ENCODE results near the gene KDM2B. TPM values are rescaled to one million over a fixed set of nuclear protein-coding genes. Genes with fewer than 3 reads are reported as not detected.

Gene KDM2B
- total and polyA plus RNA-seq, 2 donors (not counting 3 experiments of a cell fraction or from before 2014, with no cell fraction given): 26.8 to 37.3 TPM

DNA sequence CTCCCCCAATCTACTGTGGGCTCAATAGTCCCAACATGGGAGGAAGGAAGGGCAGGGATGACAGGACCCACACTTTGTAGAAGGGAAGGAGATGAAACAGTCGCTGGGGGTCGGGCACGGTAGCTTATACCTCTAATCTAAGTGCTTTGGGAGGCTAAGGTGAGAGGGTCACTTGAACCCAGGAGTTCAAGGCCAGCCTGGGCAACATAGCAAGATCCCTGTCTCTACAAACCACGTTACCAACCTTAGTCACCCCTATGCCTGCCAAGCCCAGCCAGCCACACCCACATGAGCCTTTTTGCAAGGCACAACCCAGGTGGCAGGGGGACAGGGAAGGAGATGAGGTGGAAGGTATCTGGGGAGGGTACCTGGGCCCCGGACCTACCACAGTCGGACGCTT, 31.7 kb downstream of the KDM2B start:
- CTCF ChIA-PET: interaction anchor here (13.1 kb wide), 1 partner anchor 120 kb away, joined by 671 read pairs; the partner anchor contains the start of gene MORN3
- H4K20me1 ChIP-seq (replicated peaks; ENCODE audit: control insufficient read depth, extremely low read depth, insufficient read depth, low read length): no peaks in the 10 kb centered on the region
- BruUV-seq (replicated peaks): no TSS peak
- no peaks in the 10 kb centered on the region for H3K9me3 ChIP-seq (replicated peaks; ENCODE audit: control insufficient read depth, insufficient read depth, low read length)
- no peak overlapping the region for H3K4me2 ChIP-seq (ENCODE audit: insufficient read depth, low read length)
- no peak overlapping the region for H3K27ac ChIP-seq (ENCODE audit: insufficient read depth, low read depth, low read length)
- no peaks in the 10 kb centered on the region for H3K4me1 ChIP-seq (ENCODE audit: control insufficient read depth, extremely low read depth, insufficient read depth, low read length)
- no peak for TF ChIP-seq GATA2 (IDR thresholded peaks at IDR 0.05; ENCODE audit: insufficient read depth, insufficient read length, low read depth, low read length)
- no peak for TF ChIP-seq EZH2 (IDR thresholded peaks at IDR 0.05; ENCODE audit: borderline replicate concordance, low read depth, low read length, severe bottlenecking)
- TF ChIP-seq, protein P1, sequence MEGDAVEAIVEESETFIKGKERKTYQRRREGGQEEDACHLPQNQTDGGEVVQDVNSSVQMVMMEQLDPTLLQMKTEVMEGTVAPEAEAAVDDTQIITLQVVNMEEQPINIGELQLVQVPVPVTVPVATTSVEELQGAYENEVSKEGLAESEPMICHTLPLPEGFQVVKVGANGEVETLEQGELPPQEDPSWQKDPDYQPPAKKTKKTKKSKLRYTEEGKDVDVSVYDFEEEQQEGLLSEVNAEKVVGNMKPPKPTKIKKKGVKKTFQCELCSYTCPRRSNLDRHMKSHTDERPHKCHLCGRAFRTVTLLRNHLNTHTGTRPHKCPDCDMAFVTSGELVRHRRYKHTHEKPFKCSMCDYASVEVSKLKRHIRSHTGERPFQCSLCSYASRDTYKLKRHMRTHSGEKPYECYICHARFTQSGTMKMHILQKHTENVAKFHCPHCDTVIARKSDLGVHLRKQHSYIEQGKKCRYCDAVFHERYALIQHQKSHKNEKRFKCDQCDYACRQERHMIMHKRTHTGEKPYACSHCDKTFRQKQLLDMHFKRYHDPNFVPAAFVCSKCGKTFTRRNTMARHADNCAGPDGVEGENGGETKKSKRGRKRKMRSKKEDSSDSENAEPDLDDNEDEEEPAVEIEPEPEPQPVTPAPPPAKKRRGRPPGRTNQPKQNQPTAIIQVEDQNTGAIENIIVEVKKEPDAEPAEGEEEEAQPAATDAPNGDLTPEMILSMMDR (IDR thresholded peaks at IDR 0.05; ENCODE audit: extremely low read depth in 1 of 2, insufficient read depth in 1 of 2, low read depth in 1 of 2, low read length in 2 of 2): no peak
- no peak for TF ChIP-seq POLR2A (IDR thresholded peaks at IDR 0.05; ENCODE audit: low read depth, low read length)
- TF ChIP-seq, protein P2, sequence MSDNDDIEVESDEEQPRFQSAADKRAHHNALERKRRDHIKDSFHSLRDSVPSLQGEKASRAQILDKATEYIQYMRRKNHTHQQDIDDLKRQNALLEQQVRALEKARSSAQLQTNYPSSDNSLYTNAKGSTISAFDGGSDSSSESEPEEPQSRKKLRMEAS (IDR thresholded peaks at IDR 0.05; ENCODE audit: insufficient read depth, insufficient read length): no peak
- TF ChIP-seq POLR2AphosphoS5 (IDR thresholded peaks at IDR 0.05; ENCODE audit: insufficient read depth, low read depth, low read length): no peak
- no peak for TF ChIP-seq FOS (IDR thresholded peaks at IDR 0.05; ENCODE audit: borderline replicate concordance, insufficient read depth, low read length)
- TF ChIP-seq MYC (IDR thresholded peaks at IDR 0.05; ENCODE audit: low read depth, low read length): no peak
- no peak for TF ChIP-seq JUN (IDR thresholded peaks at IDR 0.05; ENCODE audit: borderline replicate concordance, insufficient read depth, insufficient read length, low read depth)
- dilution Hi-C loops (cut with MboI; ENCODE audit: extremely low pct_ligation_motif_present, low sequenced_read_pairs): no loop called here
- no peaks in the 10 kb centered on the region for H3K9me1 ChIP-seq (replicated peaks; ENCODE audit: control insufficient read depth, extremely low read depth, insufficient read depth, low read length)
- H3K9ac ChIP-seq (replicated peaks; ENCODE audit: extremely low read depth, insufficient read depth, low read length): no peak overlapping the region
- POLR2A ChIA-PET: no interaction called here
- no peak overlapping the region for H2AFZ ChIP-seq (ENCODE audit: low read depth, low read length)
- no peaks in the 10 kb centered on the region for H3K27me3 ChIP-seq (ENCODE audit: control insufficient read depth in 2 of 2, insufficient read depth in 2 of 2, low read length in 2 of 2)
- H3K79me2 ChIP-seq (ENCODE audit: control insufficient read depth, insufficient read depth, low read length): no peaks in the 10 kb centered on the region
- no peaks in the 10 kb centered on the region for H3K36me3 ChIP-seq (ENCODE audit: control insufficient read depth in 2 of 2, extremely low read depth in 1 of 2, insufficient read depth in 2 of 2, low read length in 2 of 2)
- intact Hi-C loops (cut with micrococcal nuclease): no loop called here
- FAIRE-seq (no peak), DNase-seq (ENCODE audit: low read depth, low spot score) (no peak)
- H3K4me3 ChIP-seq (replicated peaks in 1 of 3; ENCODE audit: insufficient read depth in 1 of 3, low read depth in 1 of 3, low read length in 3 of 3): no peak overlapping the region
